Measurements from ENCODE around the gene ABCC6. TPM values are rescaled to one million over a fixed set of nuclear protein-coding genes. Genes with fewer than 3 reads are reported as not detected.

The ABCC6 gene
- total RNA-seq, 1 experiment from 2014 or later: 1.1 TPM

GRCh38 chr16:16164243-16164642 lies 59.1 kb downstream of the ABCC6 start:
- no peak overlapping the region for H3K56ac ChIP-seq (ENCODE audit: insufficient read length, low read depth, low read length)
- H3K14ac ChIP-seq (ENCODE audit: insufficient read depth, low read length): no peak overlapping the region
- peaks cover 6% of the 10 kb centered on the region for H3K27me3 Mint-ChIP-seq (ENCODE audit: low read depth)
- H3K4ac ChIP-seq (ENCODE audit: low read depth, low read length): no peak overlapping the region
- no peak for TF ChIP-seq CTCF (conservative IDR thresholded peaks at IDR 0.05)
- no peak overlapping the region for H3T11ph ChIP-seq (ENCODE audit: low read length)
- H3K4me3 Mint-ChIP-seq: no peak overlapping the region
- DNase-seq: no peak
- H3K18ac ChIP-seq (ENCODE audit: insufficient read length, low read depth, low read length): no peak overlapping the region
- no peaks in the 10 kb centered on the region for H3K27me3 ChIP-seq (ENCODE audit: insufficient read depth, low read length)
- H2AFZ ChIP-seq (ENCODE audit: low read length): no peak overlapping the region
- H3K9me3 Mint-ChIP-seq: peaks cover 12 to 17% of the 10 kb centered on the region in 2 experiments; a peak in 4 of 5 replicates
- no peak overlapping the region for H3K27ac ChIP-seq (ENCODE audit: insufficient read length, low read depth, low read length)
- H3K9me3 ChIP-seq (ENCODE audit: control insufficient read depth, low read depth, low read length): peaks cover under 1% of the 10 kb centered on the region
- no peak overlapping the region for H3K27ac Mint-ChIP-seq
- no peak overlapping the region for H4K5ac ChIP-seq (ENCODE audit: insufficient read length, low read depth, low read length)
- no peak overlapping the region for H2BK12ac ChIP-seq (ENCODE audit: insufficient read length, low read depth, low read length)
- no peaks in the 10 kb centered on the region for H3K4me1 Mint-ChIP-seq
- no peak overlapping the region for H2BK120ac ChIP-seq (ENCODE audit: low read depth, low read length, poor library complexity, severe bottlenecking)
- H3K23ac ChIP-seq (ENCODE audit: insufficient read length, low read depth, low read length): no peak overlapping the region
- H3K36me3 Mint-ChIP-seq (ENCODE audit: insufficient read depth in 1 of 3, low read depth in 3 of 3): peaks cover 0 to 3% (median 0%) of the 10 kb centered on the region in 3 experiments; a peak in 4 of 7 replicates
- no peaks in the 10 kb centered on the region for H3K79me1 ChIP-seq (ENCODE audit: insufficient read depth, low read depth, low read length, poor library complexity, severe bottlenecking)
- H2BK20ac ChIP-seq (ENCODE audit: low read depth, low read length, poor library complexity, severe bottlenecking): no peak overlapping the region
- H3K79me2 ChIP-seq (ENCODE audit: insufficient read depth, low read length): no peaks in the 10 kb centered on the region
- H3K23me2 ChIP-seq (ENCODE audit: insufficient read length, low read depth, low read length, poor library complexity, severe bottlenecking): no peaks in the 10 kb centered on the region
- H4K8ac ChIP-seq (replicated peaks; ENCODE audit: insufficient read length, low read depth, low read length): no peak overlapping the region
- no peak overlapping the region for H3K9ac ChIP-seq (ENCODE audit: extremely low read depth, insufficient read length, low read length)
- no peak overlapping the region for H3K4me2 ChIP-seq (ENCODE audit: insufficient read depth, insufficient read length, low read length)
- no peaks in the 10 kb centered on the region for H3K4me1 ChIP-seq (ENCODE audit: insufficient read depth, low read length)
- H2AK5ac ChIP-seq (ENCODE audit: insufficient read length, low read length): no peak overlapping the region
- no peak overlapping the region for H4K91ac ChIP-seq (ENCODE audit: insufficient read length, low read depth, low read length)
- no peak overlapping the region for H2BK15ac ChIP-seq (ENCODE audit: low read depth, low read length)
- H4K20me1 ChIP-seq (ENCODE audit: control insufficient read depth, insufficient read depth, insufficient read length): no peaks in the 10 kb centered on the region
- H2BK5ac ChIP-seq (ENCODE audit: insufficient read length, low read length): no peak overlapping the region
- no CpG with 5 or more reads among the region's 3 CpGs for WGBS (ENCODE audit: extremely low coverage, insufficient read length, low lambda C conversion rate)
